Left lung (tissue), 10 donors: Measurements from ENCODE around the gene LTBP1. TPM values are rescaled to one million over a fixed set of nuclear protein-coding genes. Genes with fewer than 3 reads are reported as not detected.

Source experiments
- ATAC-seq: fragments of 200-7000 bp; cut with Tn5 transposase; one replicate; pipeline ENCODE4 v1.9.1; 2020; ENCODE audit warnings: moderate library complexity
- DNase-seq, 4 donors: peaks; one replicate each; pipeline ENCODE4 v3.0.0-alpha.2; 2013 to 2020
- H3K27ac ChIP-seq, 2 donors: fragments of 200-600 bp; sonication (generic) in 1 of 2; one replicate each; pipeline versions ENCODE4 v1.5.0 to v1.8.0; 2020 to 2021
- H3K27me3 ChIP-seq, 2 donors: fragments of 200-600 bp; sonication (generic) in 1 of 2; one replicate each; pipeline versions ENCODE4 v1.5.0 to v1.8.0; 2020 to 2021
- H3K36me3 ChIP-seq, 2 donors: fragments of 200-600 bp; sonication (generic) in 1 of 2; one replicate each; pipeline versions ENCODE4 v1.5.0 to v1.8.0; 2020 to 2021
- H3K4me1 ChIP-seq, 2 donors: fragments of 200-600 bp; one replicate each; pipeline ENCODE4 v1.8.0; 2021
- H3K4me3 ChIP-seq, 2 donors: fragments of 200-600 bp; sonication (generic) in 1 of 2; one replicate each; pipeline versions ENCODE4 v1.5.0 to v1.8.0; 2020 to 2021; ENCODE audit warnings: mild to moderate bottlenecking in 1 of 2
- H3K9me3 ChIP-seq, 2 donors: fragments of 200-600 bp; sonication (generic) in 1 of 2; one replicate each; pipeline versions ENCODE4 v1.5.0 to v1.8.0; 2020 to 2021
- intact Hi-C, 2 donors: fragments of 100-400 bp; cut with DNase I; formaldehyde crosslinking; loops; one replicate each; pipeline versions ENCODE4 v1.11.2 to v1.14.2; 2022
- polyA plus RNA-seq, 6 donors: library from polyadenylated mRNA; unstranded; fragments of 120-200 nt; gene quantifications; one replicate each; pipeline ENCODE4 v1.2.1, GENCODE V29; 2013; ENCODE audit not compliant: insufficient read length in 6 of 6
- total RNA-seq, 2 donors: library from RNA; stranded (reverse); fragmentation: NEBNext Ultra II Directional; extraction: Animal tissue kit (Norgen Biotek cat#: 25700); gene quantifications; one replicate each; pipeline ENCODE4 v1.2.1, GENCODE V29; 2021
- TF ChIP-seq, protein P1 (sequence below), 2 donors: fragments of 200-600 bp; sonication (generic) in 1 of 2; IDR thresholded peaks; one replicate each; pipeline versions ENCODE4 v1.5.0 to v1.8.0; 2021; ENCODE audit warnings: antibody characterized with exemption in 2 of 2
- donor health status: DM: no; HTN: yes; CAD: no.
- donor health status: DM: no; HTN: no; CAD: no.

The LTBP1 gene
- total and polyA plus RNA-seq, 8 donors = 35.4 to 81.2 (median 50.9) TPM

DNA sequence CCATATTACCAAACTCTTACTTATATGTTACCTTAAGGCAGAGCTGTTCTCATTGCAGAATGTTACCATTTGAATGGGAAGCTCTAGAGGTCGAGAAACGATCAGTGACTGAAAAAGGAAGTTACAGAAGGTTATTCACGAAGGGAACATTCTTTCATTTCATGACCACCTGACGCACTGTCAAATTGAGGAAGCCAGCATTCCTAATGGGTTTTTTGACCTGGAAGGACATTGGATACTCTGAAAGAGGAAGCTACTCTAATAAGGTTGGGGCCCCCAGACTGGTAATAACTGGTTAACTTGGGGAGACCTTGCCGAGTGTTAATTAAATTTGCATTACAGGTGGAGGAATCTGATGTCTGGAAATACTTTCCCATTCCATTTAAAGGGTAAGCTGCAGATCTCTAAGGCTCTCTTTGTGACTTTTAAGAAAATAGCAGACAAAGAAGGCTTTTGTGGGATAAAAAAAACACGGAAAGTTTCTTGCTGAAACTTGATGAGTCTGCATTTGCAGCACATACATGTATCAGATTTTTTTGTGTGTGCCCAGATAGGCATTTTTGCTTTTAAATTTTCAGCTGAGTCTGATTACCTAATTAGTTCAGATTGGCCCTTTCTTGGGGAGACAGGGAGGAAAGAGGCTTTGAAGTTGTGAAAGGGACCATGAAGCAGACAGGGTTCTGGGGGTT lies 137.1 kb downstream of the LTBP1 start:
- no peaks in the 10 kb centered on the region for H3K27me3 ChIP-seq
- no peaks in the 10 kb centered on the region for H3K36me3 ChIP-seq
- no peak for ATAC-seq
- intact Hi-C loops = no loop called here
- peaks cover 0 to 24% of the 10 kb centered on the region in 2 donors for H3K4me1 ChIP-seq
- TF ChIP-seq, protein P1, sequence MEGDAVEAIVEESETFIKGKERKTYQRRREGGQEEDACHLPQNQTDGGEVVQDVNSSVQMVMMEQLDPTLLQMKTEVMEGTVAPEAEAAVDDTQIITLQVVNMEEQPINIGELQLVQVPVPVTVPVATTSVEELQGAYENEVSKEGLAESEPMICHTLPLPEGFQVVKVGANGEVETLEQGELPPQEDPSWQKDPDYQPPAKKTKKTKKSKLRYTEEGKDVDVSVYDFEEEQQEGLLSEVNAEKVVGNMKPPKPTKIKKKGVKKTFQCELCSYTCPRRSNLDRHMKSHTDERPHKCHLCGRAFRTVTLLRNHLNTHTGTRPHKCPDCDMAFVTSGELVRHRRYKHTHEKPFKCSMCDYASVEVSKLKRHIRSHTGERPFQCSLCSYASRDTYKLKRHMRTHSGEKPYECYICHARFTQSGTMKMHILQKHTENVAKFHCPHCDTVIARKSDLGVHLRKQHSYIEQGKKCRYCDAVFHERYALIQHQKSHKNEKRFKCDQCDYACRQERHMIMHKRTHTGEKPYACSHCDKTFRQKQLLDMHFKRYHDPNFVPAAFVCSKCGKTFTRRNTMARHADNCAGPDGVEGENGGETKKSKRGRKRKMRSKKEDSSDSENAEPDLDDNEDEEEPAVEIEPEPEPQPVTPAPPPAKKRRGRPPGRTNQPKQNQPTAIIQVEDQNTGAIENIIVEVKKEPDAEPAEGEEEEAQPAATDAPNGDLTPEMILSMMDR (IDR thresholded peaks at IDR 0.05) = no peak
- H3K9me3 ChIP-seq = no peaks in the 10 kb centered on the region
- DNase-seq = no peak
- H3K4me3 ChIP-seq = no peak overlapping the region
- H3K27ac ChIP-seq = no peak overlapping the region

DNA sequence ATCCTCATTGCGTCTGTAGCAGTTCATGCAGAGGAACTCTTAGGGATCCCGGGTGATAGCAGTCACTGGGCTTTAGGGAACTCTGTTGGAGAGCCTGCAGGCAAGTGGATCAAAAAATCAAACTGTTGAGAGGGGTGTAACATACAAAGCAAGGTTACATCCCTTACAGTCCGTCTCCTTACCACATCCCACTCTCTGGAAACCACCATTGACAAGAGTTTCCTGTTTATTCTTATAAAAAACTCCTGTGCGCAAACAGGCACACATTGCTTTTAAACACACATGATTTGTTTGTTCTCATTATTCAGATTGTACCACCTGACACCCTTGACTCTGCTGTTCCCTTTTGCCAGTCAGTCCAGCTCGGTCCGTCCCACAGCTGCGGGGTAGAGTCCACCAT lies 137.7 kb downstream of the LTBP1 start:
- Histone ChIP-seq H3K27ac (no peak overlapping the region), H3K4me1 (peaks cover 0 to 24% of the 10 kb centered on the region in 2 donors), H3K4me3 (no peak overlapping the region), H3K27me3 (no peaks in the 10 kb centered on the region), H3K36me3 (no peaks in the 10 kb centered on the region), H3K9me3 (no peaks in the 10 kb centered on the region)
- ATAC-seq (no peak), DNase-seq (no peak)
- TF ChIP-seq, protein P1 (IDR thresholded peaks at IDR 0.05) = no peak
- intact Hi-C loops = no loop called here

DNA sequence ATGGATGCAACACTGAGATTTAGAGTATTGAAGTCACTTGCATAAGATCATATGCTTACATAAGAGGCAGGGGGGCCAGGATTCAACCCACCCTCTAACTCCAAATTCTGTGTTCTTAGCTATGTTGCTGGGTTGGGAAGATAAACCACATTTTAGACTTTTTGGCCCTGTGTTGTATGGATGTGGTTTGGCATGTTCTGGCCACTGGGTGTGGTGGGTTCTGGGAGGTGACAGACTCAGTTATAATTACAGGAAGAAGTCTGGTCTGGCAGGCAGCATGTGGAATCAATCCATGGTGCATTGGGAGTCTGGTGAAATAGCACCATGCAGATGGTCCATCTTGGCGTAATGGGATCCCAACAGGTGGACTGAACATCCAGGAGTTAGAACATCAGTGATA lies 138.9 kb downstream of the LTBP1 start:
- Histone ChIP-seq H3K27ac (no peak overlapping the region), H3K27me3 (no peaks in the 10 kb centered on the region), H3K9me3 (no peaks in the 10 kb centered on the region), H3K4me1 (peaks cover 0 to 24% of the 10 kb centered on the region in 2 donors), H3K36me3 (no peaks in the 10 kb centered on the region), H3K4me3 (no peak overlapping the region)
- ATAC-seq (no peak), DNase-seq (no peak)
- TF ChIP-seq, protein P1 (IDR thresholded peaks at IDR 0.05) = no peak
- intact Hi-C loops = no loop called here

DNA sequence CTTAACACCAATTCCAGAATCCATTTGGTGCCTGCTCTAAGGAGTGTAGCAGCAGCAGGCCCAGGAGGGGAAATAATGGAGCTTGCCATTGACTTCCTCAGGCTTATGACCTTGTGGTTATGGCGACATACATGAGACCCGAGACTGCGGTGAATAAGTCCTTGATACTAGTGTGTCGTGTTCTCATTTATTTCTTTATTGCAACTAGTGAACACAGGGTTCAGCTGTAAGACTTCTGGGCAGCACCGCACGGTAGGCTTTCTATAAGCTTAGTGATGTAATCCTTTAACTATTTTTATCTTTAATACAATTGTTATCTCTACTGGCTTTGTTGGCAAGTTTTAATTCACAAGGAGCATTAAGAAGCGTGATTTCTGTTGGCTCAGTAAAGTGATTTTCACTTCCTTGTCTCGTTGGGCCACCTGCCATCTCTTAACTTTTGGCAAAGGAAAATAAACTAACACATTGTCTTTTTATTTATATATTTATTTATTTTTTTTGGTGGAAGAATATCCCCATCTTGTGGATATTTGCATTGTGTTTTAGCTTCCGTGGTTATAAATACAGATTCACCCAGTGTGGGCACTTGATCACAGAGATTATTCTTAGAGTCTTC lies 139.8 kb downstream of the LTBP1 start:
- TF ChIP-seq, protein P1 (IDR thresholded peaks at IDR 0.05) = no peak
- no peak overlapping the region for H3K27ac ChIP-seq
- peak in 2 of 4 donors; percentile 60 to 80 for DNase-seq
- ATAC-seq = peak; percentile 38
- H3K36me3 ChIP-seq = no peaks in the 10 kb centered on the region
- H3K27me3 ChIP-seq = no peaks in the 10 kb centered on the region
- H3K4me3 ChIP-seq = no peak overlapping the region
- H3K4me1 ChIP-seq = peaks cover 0 to 24% of the 10 kb centered on the region in 2 donors
- intact Hi-C loops = no loop called here
- H3K9me3 ChIP-seq = no peaks in the 10 kb centered on the region

DNA sequence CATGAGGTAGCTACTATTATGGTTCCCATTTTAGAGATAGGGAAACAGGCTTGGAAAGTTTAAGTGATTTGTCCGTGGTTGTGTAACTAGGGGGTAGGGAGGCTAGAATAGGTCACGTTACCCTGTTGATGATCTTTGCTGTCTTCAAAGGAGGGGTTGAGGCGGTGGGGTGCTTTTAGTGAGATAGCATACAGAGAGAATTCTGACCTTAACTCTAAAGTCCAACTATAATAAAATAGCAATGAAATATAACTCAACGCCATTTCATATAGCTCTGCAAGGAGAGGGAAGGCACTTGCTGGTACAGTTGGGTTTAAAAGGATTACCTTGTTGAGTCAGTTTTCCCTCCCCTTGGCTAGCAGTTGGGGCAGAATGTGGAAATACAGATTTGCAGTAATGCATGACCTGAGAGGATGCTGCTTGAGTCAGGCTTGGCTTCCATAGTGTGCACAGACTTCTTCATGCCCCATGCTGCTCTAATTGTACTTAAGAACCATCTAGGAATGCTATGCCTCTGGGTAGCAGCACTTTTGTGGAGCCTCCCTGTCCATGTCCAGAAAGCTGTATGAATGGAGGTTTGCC lies 143.9 kb downstream of the LTBP1 start:
- ATAC-seq = no peak
- Histone ChIP-seq H3K4me3 (no peak overlapping the region), H3K27ac (no peak overlapping the region), H3K4me1 (peaks cover 0 to 11% of the 10 kb centered on the region in 2 donors), H3K27me3 (no peaks in the 10 kb centered on the region), H3K36me3 (no peaks in the 10 kb centered on the region), H3K9me3 (no peaks in the 10 kb centered on the region)
- TF ChIP-seq, protein P1 (IDR thresholded peaks at IDR 0.05) = no peak
- intact Hi-C loops = no loop called here
- no peak for DNase-seq
